Measurements from ENCODE around the gene SLC39A13. TPM values are rescaled to one million over a fixed set of nuclear protein-coding genes. Genes with fewer than 3 reads are reported as not detected.

The SLC39A13 gene
- polyA plus RNA-seq, 3 donors, result 4.8 to 27.4 (median 5.9) TPM

- Histone ChIP-seq H3K9ac (ENCODE audit: insufficient read depth, low read length, poor library complexity, severe bottlenecking) (no peak overlapping the region), H3K4me1 (ENCODE audit: control insufficient read depth in 1 of 2, insufficient read depth in 2 of 2, low read length in 2 of 2) (no peaks in the 10 kb centered on the region), H3K4me2 (replicated peaks; ENCODE audit: extremely low read depth, low read length, poor library complexity, severe bottlenecking) (no peak overlapping the region), H3K36me3 (replicated peaks in 1 of 2; ENCODE audit: control insufficient read depth in 1 of 2, insufficient read depth in 2 of 2, low read length in 2 of 2) (peaks cover 56 to 82% of the 10 kb centered on the region in 2 donors), H2AFZ (ENCODE audit: insufficient read depth, low read depth, low read length, poor library complexity, severe bottlenecking) (no peak overlapping the region), H3K27ac (ENCODE audit: low read depth in 1 of 2, low read length in 2 of 2) (no peak overlapping the region), H3K4me3 (replicated peaks in 1 of 3; ENCODE audit: low read depth in 2 of 3, low read length in 3 of 3) (no peak overlapping the region), H3K27me3 (ENCODE audit: control insufficient read depth in 2 of 2, insufficient read depth in 2 of 2, low read length in 2 of 2) (no peaks in the 10 kb centered on the region), H4K20me1 (ENCODE audit: insufficient read depth, low read length) (no peaks in the 10 kb centered on the region), H3K79me2 (ENCODE audit: insufficient read depth, low read length) (no peaks in the 10 kb centered on the region), H3K9me3 (replicated peaks in 1 of 2; ENCODE audit: control insufficient read depth in 1 of 2, insufficient read depth in 1 of 2, low read length in 2 of 2) (no peaks in the 10 kb centered on the region)
- TF ChIP-seq CTCF (IDR thresholded peaks at IDR 0.05), result no peak
- peak overlapping the region in 4 of 7 donors; percentile 23 to 88 (median 79) for H3K27ac Mint-ChIP-seq
- DNase-seq, result no peak
- 92% methylated on average over 2 of the region's 6 CpGs for WGBS (ENCODE audit: insufficient coverage)
- peaks cover 7% of the 10 kb centered on the region for H3K4me1 Mint-ChIP-seq
- peaks cover 60 to 83% of the 10 kb centered on the region in 2 donors for H3K36me3 Mint-ChIP-seq
- H3K27me3 Mint-ChIP-seq (ENCODE audit: low read depth in 3 of 3), result peaks cover 0 to 3% (median 3%) of the 10 kb centered on the region in 3 donors
- H3K9me3 Mint-ChIP-seq, result peaks cover 0 to 5% (median 0%) of the 10 kb centered on the region in 7 donors
- intact Hi-C loops (cut with micrococcal nuclease), result no loop called here
- H3K4me3 Mint-ChIP-seq, result no peak overlapping the region
Measured at GRCh38 chr11:47417712-47418111, 9.3 kb downstream of the SLC39A13 start.

- H3K79me2 ChIP-seq (ENCODE audit: insufficient read depth, low read length), result peaks cover 1% of the 10 kb centered on the region
- H3K4me1 ChIP-seq (ENCODE audit: control insufficient read depth in 1 of 2, insufficient read depth in 2 of 2, low read length in 2 of 2), result no peaks in the 10 kb centered on the region
- H3K4me3 Mint-ChIP-seq, result no peak overlapping the region
- intact Hi-C loops (cut with micrococcal nuclease), result no loop called here
- WGBS (ENCODE audit: insufficient coverage), result 96% methylated on average over 20 of the region's 23 CpGs
- H3K36me3 ChIP-seq (replicated peaks in 1 of 2; ENCODE audit: control insufficient read depth in 1 of 2, insufficient read depth in 2 of 2, low read length in 2 of 2), result peaks cover 61 to 89% of the 10 kb centered on the region in 2 donors
- TF ChIP-seq CTCF (IDR thresholded peaks at IDR 0.05), result no peak
- H3K9ac ChIP-seq (ENCODE audit: insufficient read depth, low read length, poor library complexity, severe bottlenecking), result no peak overlapping the region
- H3K4me3 ChIP-seq (replicated peaks in 1 of 3; ENCODE audit: low read depth in 2 of 3, low read length in 3 of 3), result no peak overlapping the region
- no peaks in the 10 kb centered on the region for H3K9me3 ChIP-seq (replicated peaks in 1 of 2; ENCODE audit: control insufficient read depth in 1 of 2, insufficient read depth in 1 of 2, low read length in 2 of 2)
- H3K27ac Mint-ChIP-seq, result peak overlapping the region in 4 of 7 donors; percentile 38 to 45 (median 42)
- H3K4me2 ChIP-seq (replicated peaks; ENCODE audit: extremely low read depth, low read length, poor library complexity, severe bottlenecking), result no peak overlapping the region
- H3K27ac ChIP-seq (ENCODE audit: low read depth in 1 of 2, low read length in 2 of 2), result peak overlapping the region in 1 of 2 donors; percentile 3
- H3K9me3 Mint-ChIP-seq, result peaks cover 0 to 5% (median 0%) of the 10 kb centered on the region in 7 donors
- H4K20me1 ChIP-seq (ENCODE audit: insufficient read depth, low read length), result no peaks in the 10 kb centered on the region
- peaks cover 7% of the 10 kb centered on the region for H3K4me1 Mint-ChIP-seq
- H2AFZ ChIP-seq (ENCODE audit: insufficient read depth, low read depth, low read length, poor library complexity, severe bottlenecking), result no peak overlapping the region
- peaks cover 65 to 88% of the 10 kb centered on the region in 2 donors for H3K36me3 Mint-ChIP-seq
- no peak for DNase-seq
- peaks cover 0 to 3% (median 3%) of the 10 kb centered on the region in 3 donors for H3K27me3 Mint-ChIP-seq (ENCODE audit: low read depth in 3 of 3)
- no peaks in the 10 kb centered on the region for H3K27me3 ChIP-seq (ENCODE audit: control insufficient read depth in 2 of 2, insufficient read depth in 2 of 2, low read length in 2 of 2)
Measured at GRCh38 chr11:47418454-47419259, 10.3 kb downstream of the SLC39A13 start.
